Motor neuron (in vitro differentiated cells): ENCODE results near the gene NSD2. TPM values are rescaled to one million over a fixed set of nuclear protein-coding genes. Genes with fewer than 3 reads are reported as not detected.
A peak's percentile ranks its signal among the peaks of the same experiment; 100 is the strongest.
"Not testable (repeated sequence)": the region's sequence is repeated elsewhere in the genome, so short reads cannot be mapped to it uniquely, and the experiment has no call there.

Source experiments
- ATAC-seq, 8 experiments: fragments of 200-7000 bp; cut with Tn5 transposase; replicated peaks in 6 of 8; 2 replicates each; pipeline ENCODE4 v1.8.0; 2021; ENCODE audit warnings: mild to moderate bottlenecking in 8 of 8, moderate library complexity in 8 of 8
- H3K27ac ChIP-seq, 2 donors: fragments of 250-450 bp; sonication (Bioruptor Pico); 2 replicates each; pipeline ENCODE4 v1.9.0; 2021; ENCODE audit warnings: antibody characterized with exemption in 2 of 2, mild to moderate bottlenecking in 2 of 2, moderate library complexity in 1 of 2
- H3K4me1 ChIP-seq, 2 donors: fragments of 250-450 bp; sonication (Bioruptor Pico); replicated peaks in 1 of 2; 2 replicates each; pipeline ENCODE4 v1.6.1; 2021; ENCODE audit warnings: antibody characterized with exemption in 2 of 2, mild to moderate bottlenecking in 2 of 2, moderate library complexity in 1 of 2
- H3K4me3 ChIP-seq, 5 donors: fragments of 250-450 bp; sonication (Bioruptor Pico); 2 replicates each; pipeline ENCODE4 v1.9.0; 2021; ENCODE audit warnings: antibody characterized with exemption in 5 of 5, mild to moderate bottlenecking in 5 of 5, moderate library complexity in 4 of 5
- WGBS, 10 experiments: fragments of 450-650 bp; shearing (Covaris generic); methylation state at CpG; one replicate each; pipeline ENCODE4 v1.0.0; 2022; 5-methylcytosine and 5-hydroxymethylcytosine counted together
- in situ Hi-C, 9 experiments: fragments of 400-800 bp; cut with MboI; loops; one replicate each; pipeline ENCODE4 v1.15.0; 2021; ENCODE audit warnings: low sequenced_read_pairs in 9 of 9, low pct_unique_long_range_greater_than_20kb in 2 of 9; ENCODE audit not compliant: unreplicated experiment in 9 of 9
- total RNA-seq, 8 experiments: library from RNA; unstranded; fragments of 300-600 nt; gene quantifications; 2 replicates each; pipeline versions ENCODE4 v1.2.3 to v1.2.4, GENCODE V29; 2022

The NSD2 gene
- total RNA-seq, 8 experiments from 2014 or later = 2.9 to 118 (median 63.8) TPM

DNA sequence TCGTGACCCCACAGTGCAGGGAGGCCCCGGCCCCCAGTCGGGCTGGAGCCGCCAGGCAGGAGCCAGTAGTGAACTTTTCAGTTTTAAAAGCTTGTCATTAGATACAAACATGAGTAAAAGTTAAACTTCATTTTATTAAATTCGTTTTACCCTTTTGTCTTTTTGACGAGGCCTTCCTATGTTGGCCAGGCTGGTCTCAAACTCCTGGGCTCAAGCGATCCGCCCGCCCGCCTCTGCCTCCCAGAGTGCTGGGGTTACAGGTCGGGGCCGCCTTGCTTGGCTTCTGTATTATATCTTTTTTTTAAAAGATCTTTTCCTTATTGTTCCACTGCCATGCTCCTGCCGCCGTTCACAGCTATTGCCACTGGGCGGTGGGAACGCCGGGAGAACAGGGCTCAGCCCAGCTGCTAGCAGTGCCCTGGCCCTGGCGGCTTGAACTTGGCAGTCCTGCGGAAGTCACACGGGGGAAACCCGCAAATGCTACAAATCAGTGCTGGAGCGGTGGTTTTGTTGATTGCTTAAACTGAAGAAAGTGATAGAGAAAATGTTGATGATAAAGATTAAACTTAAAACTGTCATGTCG, 138.5 kb downstream of the NSD2 start:
- in situ Hi-C loops = no loop called here
- H3K4me3 ChIP-seq = peak overlapping the region; percentile 82 to 99 (median 93)
- H3K27ac ChIP-seq = peak overlapping the region; percentile 100
- ATAC-seq = peak; percentile 28 to 59 (median 42)
- WGBS, 10 experiments = 7 to 70% (median 15%) methylated on average over 2 to 18 of the region's 23 CpGs; no CpG with 5 or more reads in 1 of the 10 experiments
- peaks cover 8 to 18% of the 10 kb centered on the region in 2 donors for H3K4me1 ChIP-seq

DNA sequence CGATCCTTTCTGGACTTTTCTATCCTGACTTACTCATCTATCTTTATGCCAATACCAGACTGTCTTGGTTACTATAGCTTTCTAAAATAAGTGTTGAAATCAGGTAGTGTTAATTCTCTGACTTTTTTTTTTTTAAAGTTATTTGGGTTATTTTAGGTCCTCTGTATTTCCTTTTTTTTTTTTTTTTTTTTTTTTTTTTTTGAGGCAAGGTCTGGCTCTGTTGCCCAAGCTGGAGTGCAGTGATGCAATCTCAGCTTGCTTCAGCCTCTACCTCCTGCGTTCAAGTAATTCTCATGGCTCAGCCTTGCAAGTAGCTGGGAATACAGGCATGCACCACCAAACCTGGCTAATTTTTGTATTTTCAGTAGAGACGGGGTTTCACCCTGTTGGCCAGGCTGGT, 140.4 kb downstream of the NSD2 start:
- H3K4me3 ChIP-seq = no peak overlapping the region
- peaks cover 14 to 18% of the 10 kb centered on the region in 2 donors for H3K4me1 ChIP-seq
- H3K27ac ChIP-seq = no peak overlapping the region
- WGBS, 10 experiments = 50 to 100% (median 91%) methylated on average over 1 to 3 of the region's 3 CpGs
- ATAC-seq = no peak
- in situ Hi-C loops = no loop called here

DNA sequence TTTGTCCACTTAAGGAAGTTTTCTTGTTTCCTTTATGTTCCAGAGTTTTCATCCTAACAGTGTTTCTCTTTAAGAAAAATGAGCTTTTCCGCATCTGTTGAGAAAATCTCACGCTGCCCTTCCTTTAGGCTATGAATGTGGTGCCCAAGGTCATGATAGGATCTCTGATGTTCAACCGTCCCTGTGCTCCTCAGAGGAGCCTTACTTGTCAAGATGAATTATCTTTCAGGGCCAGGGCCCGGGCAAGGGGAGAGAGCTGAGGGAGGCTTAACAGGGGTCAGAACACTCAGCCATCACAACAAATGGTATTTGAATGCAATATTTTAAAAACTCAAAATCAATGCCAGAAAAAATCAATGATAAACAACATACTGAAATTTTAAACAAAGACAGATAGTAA, 143.8 kb downstream of the NSD2 start:
- Histone ChIP-seq H3K27ac (no peak overlapping the region), H3K4me3 (no peak overlapping the region), H3K4me1 (peaks cover 3 to 12% of the 10 kb centered on the region in 2 donors)
- no peak for ATAC-seq
- in situ Hi-C loops = no loop called here
- WGBS, 10 experiments = 10 to 88% (median 42%) methylated on average over 2 to 4 of the region's 4 CpGs; no CpG with 5 or more reads in 2 of the 10 experiments

DNA sequence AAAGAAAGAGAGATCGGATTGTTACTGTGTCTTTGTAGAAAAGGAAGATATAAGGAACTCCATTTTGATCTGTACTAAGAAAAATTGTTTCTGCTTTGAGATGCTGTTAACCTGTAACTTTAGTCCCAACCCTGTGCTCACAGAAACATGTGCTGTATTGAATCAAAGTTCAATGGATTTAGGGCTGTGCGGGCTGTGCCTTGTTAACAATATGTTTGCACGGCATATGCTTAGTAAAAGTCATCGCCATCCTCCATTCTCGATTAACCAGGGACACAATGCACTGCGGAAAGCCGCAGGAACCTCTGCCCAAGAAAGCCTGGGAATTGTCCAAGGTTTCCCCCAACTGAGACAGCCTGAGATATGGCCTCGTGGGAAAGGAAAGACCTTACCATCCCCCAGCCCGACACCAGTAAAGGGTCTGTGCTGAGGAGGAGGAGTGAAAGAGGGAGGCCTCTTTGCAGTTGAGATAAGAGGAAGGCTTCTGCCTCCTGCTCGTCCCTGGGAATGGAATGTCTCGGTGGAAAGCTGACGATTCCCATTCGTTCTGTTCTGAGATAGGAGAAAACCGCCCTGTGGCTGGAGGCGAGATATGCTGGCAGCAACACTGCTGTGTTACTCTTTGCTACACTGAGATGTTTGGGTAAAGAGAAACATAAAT, 150.3 kb downstream of the NSD2 start:
- 11 to 100% (median 72%) methylated on average over 2 to 12 of the region's 15 CpGs; no CpG with 5 or more reads in 2 of the 10 experiments for WGBS, 10 experiments
- H3K27ac ChIP-seq, in situ Hi-C loops, ATAC-seq, H3K4me1 ChIP-seq, H3K4me3 ChIP-seq: not testable (repeated sequence)

DNA sequence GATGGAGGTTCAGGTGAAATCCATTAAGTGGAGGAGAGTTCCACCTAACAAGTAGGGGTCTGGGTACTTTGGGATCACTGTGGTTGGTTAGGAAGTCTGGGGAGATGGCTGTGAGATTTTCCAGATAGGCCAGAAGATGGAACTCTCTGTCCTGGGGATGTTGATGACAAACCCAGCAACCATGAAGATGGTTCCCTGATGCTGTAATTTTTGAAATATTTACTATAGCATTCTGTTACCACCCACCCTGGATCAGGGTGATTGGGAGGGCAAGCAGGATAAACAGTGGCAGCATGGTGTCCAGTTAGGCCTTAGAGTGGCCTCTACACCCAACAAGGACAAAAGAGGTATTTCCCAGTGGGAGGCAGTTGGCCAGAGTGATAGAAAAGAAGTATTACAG, 153.5 kb downstream of the NSD2 start:
- H3K4me1 ChIP-seq = no peaks in the 10 kb centered on the region
- in situ Hi-C loops = no loop called here
- ATAC-seq = no peak
- no peak overlapping the region for H3K27ac ChIP-seq
- H3K4me3 ChIP-seq = no peak overlapping the region

- ATAC-seq = no peak
- no peak overlapping the region for H3K4me3 ChIP-seq
- in situ Hi-C loops = no loop called here
- no peak overlapping the region for H3K27ac ChIP-seq
- H3K4me1 ChIP-seq = no peaks in the 10 kb centered on the region
Measured at GRCh38 chr4:2025817-2026216, 154.6 kb downstream of the NSD2 start.

DNA sequence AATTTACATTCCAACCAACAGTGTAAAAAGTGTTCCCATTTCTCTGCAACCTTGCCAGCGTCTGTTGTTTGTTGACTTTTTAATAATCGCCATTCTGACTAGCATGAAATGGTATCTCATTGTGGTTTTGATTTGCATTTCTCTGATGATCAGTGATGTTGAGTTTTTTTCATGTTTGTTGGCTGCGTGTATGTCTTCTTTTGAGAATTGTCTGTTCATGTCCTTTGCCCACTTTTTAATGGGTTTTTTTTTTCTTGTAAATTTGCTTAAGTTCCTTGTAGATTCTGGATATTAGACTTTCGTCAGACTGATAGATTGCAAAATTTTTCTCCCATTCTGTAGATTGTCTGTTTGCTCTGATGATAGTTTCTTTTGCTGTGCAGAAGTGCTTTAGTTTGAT, 155.9 kb downstream of the NSD2 start:
- WGBS, 10 experiments = 33 to 88% (median 80%) methylated on average over 1 to 4 of the region's 4 CpGs; no CpG with 5 or more reads in 1 of the 10 experiments
- H3K4me1 ChIP-seq, H3K27ac ChIP-seq, H3K4me3 ChIP-seq, ATAC-seq, in situ Hi-C loops: not testable (repeated sequence)

DNA sequence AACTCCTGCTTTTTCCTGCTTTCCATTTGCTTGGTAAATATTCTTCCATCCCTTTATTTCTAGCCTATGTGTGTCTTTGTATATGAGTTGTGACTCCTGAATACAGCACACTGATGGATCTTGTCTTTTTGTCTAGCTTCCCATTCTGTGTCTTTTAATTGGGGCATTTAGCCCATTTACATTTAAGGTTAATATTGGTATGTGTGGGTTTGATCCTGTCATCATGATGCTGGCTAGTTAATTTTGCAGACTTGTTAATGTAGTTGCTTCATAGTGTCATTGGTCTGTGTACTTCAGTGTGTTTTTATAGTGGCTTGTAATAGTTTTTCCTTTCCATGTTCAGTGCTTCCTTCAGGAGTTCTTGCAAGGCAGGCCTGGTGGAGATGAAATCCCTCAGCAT, 160.0 kb downstream of the NSD2 start:
- H3K4me3 ChIP-seq, H3K27ac ChIP-seq, in situ Hi-C loops, ATAC-seq, H3K4me1 ChIP-seq: not testable (repeated sequence)

Other genes starting within 250 kb of the NSD2 start
- gene FAM53A, start 187.1 kb upstream of the NSD2 start, total RNA-seq = 1 to 10 TPM in 7 of 8 experiments, under 1 TPM in 1; 0.87 to 7.9 (median 2.1) TPM
- gene SLBP, start 159.1 kb upstream of the NSD2 start, total RNA-seq = 10 to 100 TPM; 33.9 to 88.1 (median 44.2) TPM
- 10 to 100 TPM; 17.1 to 48.1 (median 25.7) TPM for gene TMEM129, start 150.1 kb upstream of the NSD2 start, total RNA-seq
- 10 to 100 TPM in 3 of 8 experiments, 1 to 10 TPM in 5; 2.6 to 61.3 (median 6.5) TPM for gene TACC3, start 149.9 kb upstream of the NSD2 start, total RNA-seq
- 10 to 100 TPM in 4 of 8 experiments, 1 to 10 TPM in 3, under 1 TPM in 1; 0.76 to 39.4 (median 10.8) TPM for gene FGFR3, start 78.1 kb upstream of the NSD2 start, total RNA-seq
- gene LETM1, start 15.2 kb upstream of the NSD2 start, total RNA-seq = 10 to 100 TPM; 19.8 to 74.0 (median 30.2) TPM
- gene NELFA, start 137.6 kb downstream of the NSD2 start, total RNA-seq = 10 to 100 TPM; 16.9 to 34.9 (median 27.9) TPM
- gene NAT8L, start 187.9 kb downstream of the NSD2 start, total RNA-seq = 10 to 100 TPM in 4 of 8 experiments, 1 to 10 TPM in 4; 2.0 to 17.1 (median 9.0) TPM